KMS-11 (cell line): Measurements from ENCODE around the gene SMAD7.

Experiments
- H2AFZ ChIP-seq: fragments of 200-600 bp; sonication (generic); 2 replicates; pipeline ENCODE4 v1.6.1; 2016; ENCODE audit warnings: antibody characterized with exemption, mixed run types, low read depth
- H3K27ac ChIP-seq: fragments of 200-600 bp; sonication (generic); 2 replicates; pipeline ENCODE4 v1.6.1; 2016; ENCODE audit warnings: mild to moderate bottlenecking, mixed run types
- H3K27me3 ChIP-seq: fragments of 200-600 bp; sonication (generic); 2 replicates; pipeline ENCODE4 v1.6.1; 2017; ENCODE audit warnings: mild to moderate bottlenecking, low read depth, mixed run types, moderate library complexity; ENCODE audit not compliant: insufficient read depth
- H3K36me3 ChIP-seq: fragments of 200-600 bp; sonication (generic); 2 replicates; pipeline ENCODE4 v1.6.1; 2017; ENCODE audit warnings: mild to moderate bottlenecking, mixed run types; ENCODE audit not compliant: insufficient read depth
- H3K4me1 ChIP-seq: fragments of 200-600 bp; sonication (generic); 2 replicates; pipeline ENCODE4 v1.6.1; 2016; ENCODE audit warnings: mild to moderate bottlenecking, low read depth, mixed run types; ENCODE audit not compliant: poor library complexity, severe bottlenecking
- H3K4me2 ChIP-seq: fragments of 200-600 bp; sonication (generic); 2 replicates; pipeline ENCODE4 v1.7.0; 2016; ENCODE audit warnings: mild to moderate bottlenecking, mixed run types
- H3K4me3 ChIP-seq: fragments of 200-600 bp; sonication (generic); IDR thresholded peaks from 2 replicates; pipeline ENCODE4 v1.6.1; 2017; ENCODE audit warnings: low read depth, low read length, mixed read lengths; ENCODE audit not compliant: insufficient read depth
- H3K79me2 ChIP-seq: fragments of 200-600 bp; sonication (generic); 2 replicates; pipeline ENCODE4 v1.6.1; 2016; ENCODE audit warnings: low read depth, mixed run types; ENCODE audit not compliant: insufficient read depth
- H3K9ac ChIP-seq: fragments of 200-600 bp; sonication (generic); 2 replicates; pipeline ENCODE4 v1.6.1; 2016; ENCODE audit warnings: mild to moderate bottlenecking, mixed run types
- H4K20me1 ChIP-seq: fragments of 200-600 bp; sonication (generic); 2 replicates; pipeline ENCODE4 v1.6.1; 2016; ENCODE audit warnings: mild to moderate bottlenecking, mixed run types; ENCODE audit not compliant: insufficient read depth
- CTCF ChIP-seq: fragments of 200-600 bp; sonication (generic); conservative IDR thresholded peaks from 2 replicates; pipeline ENCODE4 v1.6.1; 2017; ENCODE audit warnings: low read depth, mild to moderate bottlenecking, antibody characterized with exemption, low read length, moderate library complexity, mixed read lengths

The SMAD7 gene

DNA sequence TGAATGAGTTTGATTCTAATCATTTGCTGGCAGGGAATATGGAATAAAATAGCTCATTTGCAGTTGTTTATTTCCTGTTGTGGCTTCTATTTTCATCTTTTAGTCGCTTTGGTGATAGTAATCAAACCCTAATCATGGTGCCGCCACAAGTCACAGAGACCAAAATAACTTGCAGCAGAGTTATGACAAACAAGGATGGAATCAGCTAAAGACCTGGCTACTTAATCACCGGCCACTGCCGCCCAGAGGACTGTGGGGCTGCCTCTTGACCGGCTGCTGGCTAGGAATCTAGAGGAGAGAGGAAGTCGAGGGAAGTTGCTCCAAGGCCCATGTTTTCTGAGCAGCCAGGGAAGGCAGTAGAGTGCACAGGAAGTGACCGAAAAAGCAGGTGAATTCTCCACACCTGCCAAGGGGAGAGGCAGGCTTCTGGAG is 5.1 kb upstream of the SMAD7 start:
- Histone ChIP-seq H3K4me3 (no peak overlapping the region), H4K20me1 (no peaks in the 10 kb centered on the region), H3K27ac (no peak overlapping the region), H3K79me2 (peaks cover 16% of the 10 kb centered on the region), H3K9ac (no peak overlapping the region), H2AFZ (no peak overlapping the region), H3K36me3 (no peaks in the 10 kb centered on the region), H3K27me3 (no peaks in the 10 kb centered on the region), H3K4me2 (no peak overlapping the region), H3K4me1 (peaks cover 15% of the 10 kb centered on the region)
- TF ChIP-seq CTCF: no peak

- TF ChIP-seq CTCF: no peak
- Histone ChIP-seq H3K79me2 (peaks cover 21% of the 10 kb centered on the region), H3K27me3 (no peaks in the 10 kb centered on the region), H3K36me3 (no peaks in the 10 kb centered on the region), H3K27ac (no peak overlapping the region), H3K9ac (no peak overlapping the region), H3K4me1 (peaks cover 15% of the 10 kb centered on the region), H2AFZ (no peak overlapping the region), H4K20me1 (no peaks in the 10 kb centered on the region), H3K4me2 (no peak overlapping the region), H3K4me3 (no peak overlapping the region)
Observed at GRCh38 chr18:48954886-48955819, 4.4 kb upstream of the SMAD7 start.

- H3K79me2 ChIP-seq: peaks cover 41% of the 10 kb centered on the region
- peak overlapping the region; percentile 95 for H2AFZ ChIP-seq
- H3K9ac ChIP-seq: peak overlapping the region; percentile 96
- H3K27ac ChIP-seq: peak overlapping the region; percentile 97
- H3K4me1 ChIP-seq: peaks cover 15% of the 10 kb centered on the region
- no peaks in the 10 kb centered on the region for H3K36me3 ChIP-seq
- H3K4me3 ChIP-seq: peak overlapping the region; percentile 39
- peak overlapping the region; percentile 99 for H3K4me2 ChIP-seq
- no peaks in the 10 kb centered on the region for H3K27me3 ChIP-seq
- H4K20me1 ChIP-seq: peaks cover 8% of the 10 kb centered on the region
- no peak for TF ChIP-seq CTCF
Observed at GRCh38 chr18:48953104-48953706, 2.4 kb upstream of the SMAD7 start.

DNA sequence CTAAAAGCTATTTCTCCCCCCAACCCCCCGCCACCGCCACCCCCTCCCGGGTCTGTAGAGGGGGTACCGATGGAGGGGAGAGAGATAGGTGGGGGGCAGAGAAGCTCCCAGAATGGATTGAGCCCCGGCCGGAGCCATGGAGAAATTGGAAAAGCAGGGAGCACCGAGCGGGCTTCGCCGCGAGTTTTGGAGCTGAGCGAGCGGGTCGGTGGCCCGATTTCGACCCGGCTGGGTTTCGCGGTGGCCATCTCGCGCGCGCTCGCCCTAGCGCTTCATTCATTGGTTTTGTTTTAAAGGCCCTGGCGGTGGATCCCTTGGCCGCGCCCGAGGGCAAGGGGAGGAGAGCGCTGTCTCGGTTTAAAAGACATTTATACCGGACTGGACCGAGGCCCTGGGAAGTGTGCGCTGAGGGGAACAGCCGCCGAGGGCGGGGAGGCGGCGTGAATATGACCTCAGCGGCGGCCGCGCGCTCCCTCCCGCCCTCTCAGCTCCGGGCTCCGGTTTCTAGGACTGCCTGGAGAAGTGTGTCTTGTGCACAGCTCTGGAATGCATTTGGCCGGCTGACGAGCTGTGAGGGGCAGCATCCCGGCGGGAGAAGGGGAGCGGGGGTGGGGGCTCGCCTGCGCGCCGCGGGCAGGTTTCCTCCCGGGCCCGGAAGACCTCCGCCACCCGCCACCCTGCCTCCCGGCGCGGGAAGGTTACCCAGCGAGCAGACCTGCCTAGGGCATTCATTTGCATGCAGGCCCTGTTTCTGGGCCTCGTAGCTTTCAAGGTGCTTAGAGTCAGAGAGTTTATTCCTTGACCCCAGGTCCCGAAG is 1.7 kb upstream of the SMAD7 start:
- Histone ChIP-seq H3K4me3 (peak overlapping the region; percentile 39), H3K27ac (peak overlapping the region; percentile 97), H4K20me1 (peaks cover 15% of the 10 kb centered on the region), H3K27me3 (no peaks in the 10 kb centered on the region), H3K36me3 (peaks cover 2% of the 10 kb centered on the region; the same call in 1 of the 2 replicates), H3K9ac (peak overlapping the region; percentile 96), H3K79me2 (peaks cover 48% of the 10 kb centered on the region), H3K4me2 (peak overlapping the region; percentile 99), H2AFZ (peak overlapping the region; percentile 95), H3K4me1 (peaks cover 17% of the 10 kb centered on the region)
- no peak for TF ChIP-seq CTCF
